ENCODE data around the gene SLC19A1.

The SLC19A1 gene

DNA sequence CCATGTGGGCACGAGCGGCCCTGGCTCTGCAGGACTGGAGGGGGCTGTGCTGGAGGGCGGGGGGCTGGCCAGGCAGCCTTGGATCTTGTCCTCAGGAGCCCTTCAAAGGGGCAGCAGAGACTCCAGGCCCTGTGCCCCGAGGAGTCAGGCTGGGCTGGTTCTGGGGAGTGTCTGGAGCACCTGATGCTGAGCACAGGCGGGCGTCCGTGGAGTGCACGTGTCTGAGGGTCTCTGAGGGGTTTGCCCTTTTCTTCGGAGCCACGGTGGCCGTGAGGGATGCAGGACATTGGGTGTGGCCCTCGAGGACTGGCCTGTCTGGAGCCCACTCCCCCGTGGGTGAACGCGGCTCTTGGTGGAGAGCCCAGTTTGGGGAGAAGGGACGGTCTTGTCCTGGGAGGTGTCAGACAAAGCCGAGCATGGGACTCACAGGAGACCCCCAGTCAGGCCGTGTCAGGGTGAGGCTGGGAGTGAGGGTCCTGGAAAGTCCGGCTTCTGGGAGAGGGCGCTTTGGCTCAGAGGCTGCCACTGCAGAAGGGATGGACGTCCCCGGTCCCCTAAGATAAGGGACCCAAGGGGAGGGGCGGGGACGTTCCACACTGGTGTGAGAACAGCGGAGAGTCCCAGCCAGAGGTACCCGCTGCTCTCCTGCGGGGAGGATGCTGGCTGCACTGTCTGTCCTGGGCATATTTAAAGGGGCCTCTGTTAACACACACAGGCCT, 76.5 kb downstream of the SLC19A1 start:
- no peak for DNase-seq (ENCODE audit: low read depth)

DNA sequence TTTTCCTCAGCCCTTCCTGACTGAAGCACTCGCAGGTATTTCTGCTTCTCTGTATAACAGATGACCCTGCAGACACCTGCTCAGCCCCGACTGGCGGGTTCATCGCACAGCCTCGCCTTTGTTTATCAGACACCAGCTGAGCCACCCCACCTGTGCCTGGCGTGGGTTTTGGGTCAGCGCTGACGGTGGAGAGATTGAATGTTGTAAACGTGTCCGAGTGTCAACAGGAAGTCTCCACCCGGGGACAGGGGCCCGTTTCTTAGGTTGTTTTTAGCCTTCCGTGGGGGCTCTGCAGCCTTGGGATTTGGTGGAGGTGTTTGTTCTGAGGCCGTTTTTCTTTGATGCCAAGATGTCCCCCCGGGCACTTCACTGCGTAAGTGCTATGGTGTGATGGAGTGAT, 77.1 kb downstream of the SLC19A1 start:
- no peak for DNase-seq (ENCODE audit: low read depth)

DNA sequence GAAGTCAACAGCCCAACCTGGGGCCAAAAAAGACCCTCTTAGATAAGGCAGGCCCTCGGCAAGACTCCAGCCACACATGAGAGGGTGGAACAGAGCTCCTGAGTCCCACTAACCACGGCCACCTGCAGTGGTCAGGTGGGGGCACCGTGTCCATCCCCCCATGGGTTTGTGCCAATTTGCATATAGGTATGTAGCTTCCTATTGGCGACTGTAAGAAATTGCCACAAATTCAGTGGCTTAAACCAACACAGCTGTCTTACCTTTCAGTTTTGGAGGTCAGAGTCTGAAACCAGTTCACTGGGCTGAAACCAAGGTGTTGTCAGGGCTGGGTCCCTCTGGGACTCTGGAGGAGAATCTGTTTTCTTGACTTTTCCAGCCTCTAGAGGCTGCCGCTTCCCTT, 77.9 kb downstream of the SLC19A1 start:
- no peak for DNase-seq (ENCODE audit: low read depth)

DNA sequence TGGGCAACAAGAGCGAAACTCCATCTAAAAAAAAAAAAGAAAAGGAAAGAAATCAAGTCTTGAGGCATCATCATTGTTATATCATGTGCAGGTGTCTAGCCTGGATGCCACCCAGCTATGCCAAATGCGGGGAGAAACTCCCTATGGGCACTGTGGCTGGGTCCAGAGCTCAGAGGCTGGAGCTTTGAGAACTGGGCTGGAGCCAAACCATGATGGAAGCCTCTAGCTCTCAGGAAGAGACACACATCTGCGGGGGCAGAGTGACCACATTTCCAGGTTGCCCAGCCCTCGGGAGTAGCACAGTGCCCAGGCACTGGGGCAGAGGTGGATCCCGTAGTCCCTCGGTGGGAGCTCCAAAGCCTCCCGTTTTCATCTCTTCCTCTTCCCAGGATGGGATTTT, 78.4 kb downstream of the SLC19A1 start:
- DNase-seq (ENCODE audit: low read depth) = no peak

DNA sequence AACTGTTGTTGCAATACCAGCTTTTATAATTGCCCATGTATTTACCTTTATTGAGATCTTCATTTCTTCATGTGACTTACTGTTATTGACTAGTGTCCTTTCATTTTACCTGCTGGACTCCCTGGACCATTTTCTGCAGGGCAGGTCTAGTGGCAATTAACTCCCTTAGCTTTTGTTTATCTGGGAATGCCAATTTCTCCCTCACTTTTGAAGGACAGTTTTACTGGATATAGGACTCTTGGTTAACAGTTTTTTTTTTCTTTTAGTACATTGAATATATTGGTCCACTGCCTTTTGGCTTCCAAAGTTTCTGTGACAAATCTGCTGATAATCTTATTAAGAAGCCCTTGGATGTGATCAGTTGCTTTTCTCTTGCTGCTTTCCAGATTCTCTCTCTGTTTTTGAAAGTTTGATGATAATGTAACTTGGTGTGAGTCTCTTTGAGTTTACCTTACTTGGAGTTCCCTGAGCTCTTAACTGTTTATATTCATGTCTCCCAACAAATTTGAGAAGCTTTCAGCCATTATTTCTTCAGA, 80.4 kb downstream of the SLC19A1 start:
- DNase-seq (ENCODE audit: low read depth) = no peak

DNA sequence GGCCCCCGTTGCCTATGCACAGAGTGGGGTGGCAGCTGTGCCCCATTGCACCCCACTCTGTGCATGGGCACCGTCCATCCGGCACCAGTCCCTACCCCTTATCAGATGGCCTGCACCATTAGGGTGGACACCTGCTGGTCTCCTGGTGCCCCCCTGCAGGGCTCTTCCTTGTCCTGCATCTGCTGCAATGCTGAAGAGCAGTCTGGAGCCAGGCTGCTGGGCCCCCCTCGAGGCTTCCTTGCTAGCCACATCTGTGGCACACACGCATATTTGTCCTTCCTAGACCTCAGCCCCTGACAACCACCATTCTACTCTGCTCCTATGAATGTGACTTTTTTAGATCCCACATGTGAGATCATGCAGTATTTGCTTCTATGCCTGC, 80.9 kb downstream of the SLC19A1 start:
- DNase-seq (ENCODE audit: low read depth) = no peak

DNA sequence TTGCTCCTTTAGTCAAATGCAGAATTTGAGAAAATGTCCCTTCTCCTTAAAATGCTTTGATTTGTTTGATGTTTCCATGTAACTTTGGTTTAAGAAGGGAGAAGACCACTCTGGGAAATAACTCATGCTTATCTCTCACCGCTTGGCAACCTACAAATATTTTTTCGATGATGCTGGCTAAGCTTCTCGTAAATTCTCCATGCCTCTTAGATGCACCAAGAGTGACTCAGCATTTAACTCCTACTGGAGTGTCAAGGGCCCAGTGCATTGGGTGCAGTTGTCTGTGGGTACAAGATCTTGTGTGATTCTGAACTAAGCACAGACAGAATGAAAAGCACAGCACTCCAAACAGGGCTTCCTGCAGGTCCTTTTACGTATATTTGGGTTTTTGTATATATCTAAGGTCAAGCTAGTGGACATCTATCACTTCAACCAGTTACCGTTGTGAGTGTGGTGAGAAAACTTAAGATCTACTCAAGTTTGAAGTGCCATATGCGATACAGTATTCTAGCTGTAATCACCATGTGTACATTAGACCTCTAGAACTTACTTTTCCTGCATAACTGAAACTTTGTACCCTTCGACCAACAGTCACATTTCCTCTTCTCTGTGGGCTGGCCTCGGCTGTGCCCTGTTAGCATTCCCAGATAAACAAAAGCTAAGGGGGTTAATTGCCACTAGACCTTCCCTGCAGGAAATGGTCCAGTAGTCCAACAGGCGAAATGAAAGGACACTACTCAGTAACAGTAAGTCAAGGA, 81.5 kb downstream of the SLC19A1 start:
- DNase-seq (ENCODE audit: low read depth) = peak; percentile 73

DNA sequence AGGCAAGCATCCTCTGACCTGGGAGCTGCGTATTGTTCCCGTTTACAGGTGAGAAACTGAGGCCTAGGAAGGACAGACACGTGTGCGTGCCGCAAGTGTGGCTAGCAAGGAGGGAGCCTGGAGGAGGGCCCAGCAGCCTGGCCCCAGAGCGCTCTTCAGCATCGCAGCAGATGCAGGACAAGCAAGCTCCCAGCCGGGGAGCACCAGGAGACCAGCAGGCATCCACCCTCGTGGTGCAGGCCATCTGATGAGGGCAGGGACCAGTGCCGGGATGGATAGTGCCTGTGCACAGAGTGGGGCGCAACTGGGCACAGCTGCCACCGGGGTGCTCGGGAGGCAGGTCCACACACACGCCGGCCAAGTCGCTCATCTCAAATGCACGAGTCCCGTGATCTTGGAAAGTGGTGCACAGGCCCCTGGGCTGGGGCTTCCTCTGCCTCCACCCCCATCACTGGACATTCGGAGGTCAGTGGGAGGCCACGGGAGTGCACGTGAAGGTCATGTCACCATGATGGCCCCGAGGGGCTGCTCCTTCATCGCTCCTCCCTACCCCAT, 82.2 kb downstream of the SLC19A1 start:
- DNase-seq (ENCODE audit: low read depth) = no peak

DNA sequence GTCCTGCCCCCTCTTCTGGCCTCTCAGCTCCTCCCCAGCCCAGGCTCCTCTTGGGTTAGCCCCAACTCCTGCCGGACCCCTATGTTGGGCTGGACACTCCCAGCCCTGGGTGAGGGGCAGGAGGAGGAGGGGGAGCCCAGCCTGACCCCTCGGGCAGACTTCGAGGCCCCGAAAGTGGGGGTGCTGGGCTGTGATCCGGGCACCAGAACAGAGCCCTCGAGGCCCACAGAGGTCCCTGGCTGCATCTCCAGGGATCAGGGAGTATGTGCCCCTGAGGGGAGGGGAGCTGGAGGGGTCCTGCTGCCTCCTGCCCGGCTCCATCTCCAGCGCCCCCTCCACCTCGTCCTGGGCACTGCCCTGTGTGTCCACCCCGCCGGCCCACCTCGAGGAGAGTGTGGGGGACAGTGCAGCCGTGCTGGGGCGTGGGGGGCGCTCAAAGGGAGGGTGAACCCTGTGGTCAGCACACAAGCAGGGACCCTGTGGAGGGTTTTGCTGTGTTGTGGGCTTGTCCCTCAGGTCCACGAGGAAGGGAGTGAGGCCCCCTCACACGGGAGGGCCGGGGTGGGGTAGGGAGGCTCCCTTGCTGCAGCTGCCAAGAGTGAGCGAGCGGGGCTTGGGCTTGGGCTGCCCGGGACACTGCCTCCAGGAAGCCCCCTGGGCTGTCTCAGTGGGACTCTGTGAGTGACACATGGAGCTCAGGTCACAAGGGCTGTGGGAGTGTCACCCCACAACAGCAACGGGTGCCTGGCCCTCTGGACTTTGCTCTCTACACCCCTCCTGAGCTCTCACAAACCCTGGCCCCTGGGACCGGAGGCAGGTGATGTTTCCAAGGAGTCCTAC, 82.8 kb downstream of the SLC19A1 start:
- DNase-seq (ENCODE audit: low read depth) = no peak

DNA sequence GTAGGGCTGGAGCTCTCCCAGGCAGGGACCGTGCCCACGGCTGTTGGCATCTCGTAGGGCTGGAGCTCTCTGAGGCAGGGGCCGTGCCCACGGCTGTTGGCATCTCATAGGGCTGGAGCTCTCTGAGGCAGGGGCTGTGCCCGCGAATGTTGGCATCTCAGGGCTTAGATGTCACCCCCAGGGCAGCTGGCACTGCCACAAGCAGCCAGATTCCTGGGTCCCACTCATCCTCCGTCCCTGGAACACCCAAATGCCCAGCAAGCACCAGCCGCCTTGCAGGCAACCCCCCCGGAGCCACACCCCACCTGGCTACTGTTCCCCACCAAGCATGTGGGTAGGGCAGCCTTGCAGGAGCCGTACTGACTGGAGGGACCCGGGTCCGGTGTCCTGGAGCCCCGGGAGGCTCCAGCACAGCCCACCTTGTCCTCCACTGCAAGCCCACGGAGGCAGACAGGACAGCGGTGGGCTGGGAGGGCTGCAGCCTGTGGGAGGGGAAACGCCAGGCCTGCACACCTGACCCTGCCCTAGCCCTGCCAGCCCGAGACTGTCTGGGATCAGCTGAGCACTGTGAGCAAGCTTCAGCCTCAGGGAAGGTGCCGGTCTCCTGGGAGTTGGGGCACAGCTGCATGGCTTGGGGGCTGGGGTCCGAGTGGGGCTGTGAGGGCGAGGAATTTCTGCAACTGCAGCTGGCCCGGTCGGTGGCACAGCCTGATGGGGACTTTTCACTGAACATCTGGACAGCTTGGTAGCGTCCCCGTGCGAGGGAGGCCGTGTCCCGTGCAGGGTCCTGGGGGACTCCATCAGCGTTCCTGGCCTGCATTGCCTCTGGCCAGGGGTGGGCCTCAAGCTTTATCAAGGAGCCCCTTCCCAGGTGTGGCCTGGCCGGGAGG, 83.7 kb downstream of the SLC19A1 start:
- no peak for DNase-seq (ENCODE audit: low read depth)

DNA sequence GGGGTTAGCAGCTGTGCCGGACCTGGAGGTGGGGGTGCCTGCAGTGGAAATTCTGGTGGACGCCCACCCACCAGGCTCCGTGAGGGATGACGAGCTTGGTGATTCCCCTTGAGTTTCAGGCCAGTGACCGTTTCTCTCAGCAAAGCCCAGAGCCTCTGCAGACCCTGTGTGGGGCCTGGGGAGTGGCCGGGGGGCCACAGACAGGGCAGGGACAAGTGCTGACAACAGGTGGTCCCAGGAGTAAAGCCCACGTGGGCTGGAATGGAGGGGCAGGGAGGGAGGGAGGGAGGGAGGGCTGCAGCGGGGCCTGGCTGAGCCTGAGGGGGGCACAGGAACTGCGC, 84.4 kb downstream of the SLC19A1 start:
- DNase-seq (ENCODE audit: low read depth) = no peak

DNA sequence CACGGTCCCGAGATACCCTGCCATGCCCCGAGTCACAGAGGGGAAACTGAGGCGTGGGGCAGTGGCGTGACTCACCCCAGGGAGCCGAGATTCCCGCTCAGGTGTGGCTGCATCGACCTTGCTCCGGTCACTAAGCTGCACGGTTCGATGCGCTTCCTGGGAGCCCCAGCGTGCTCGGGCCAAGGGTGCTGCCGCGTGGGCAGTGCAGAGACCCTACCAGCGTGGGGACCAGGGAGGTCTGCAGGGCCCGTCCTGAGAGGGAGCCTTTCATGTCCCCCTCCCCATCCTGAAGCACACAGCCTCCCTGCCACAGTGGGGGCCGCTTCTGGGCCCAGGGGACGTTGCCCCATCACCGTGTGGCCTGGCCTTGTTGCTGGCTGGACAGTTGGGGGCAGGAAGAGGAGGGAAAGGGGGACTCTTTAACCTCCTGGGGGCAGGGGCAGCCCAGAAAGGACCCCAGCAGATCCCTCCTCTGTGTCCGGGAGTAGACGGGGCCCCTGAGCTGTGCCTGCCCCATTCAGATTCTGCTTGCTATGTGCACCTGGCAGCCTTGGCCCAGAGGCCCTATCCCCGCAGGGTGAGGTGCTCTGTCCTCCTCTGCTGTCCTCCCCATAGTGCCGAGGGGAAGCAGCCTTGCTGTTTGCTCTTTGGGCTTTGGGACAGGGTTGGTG, 84.9 kb downstream of the SLC19A1 start:
- DNase-seq (ENCODE audit: low read depth) = no peak

DNA sequence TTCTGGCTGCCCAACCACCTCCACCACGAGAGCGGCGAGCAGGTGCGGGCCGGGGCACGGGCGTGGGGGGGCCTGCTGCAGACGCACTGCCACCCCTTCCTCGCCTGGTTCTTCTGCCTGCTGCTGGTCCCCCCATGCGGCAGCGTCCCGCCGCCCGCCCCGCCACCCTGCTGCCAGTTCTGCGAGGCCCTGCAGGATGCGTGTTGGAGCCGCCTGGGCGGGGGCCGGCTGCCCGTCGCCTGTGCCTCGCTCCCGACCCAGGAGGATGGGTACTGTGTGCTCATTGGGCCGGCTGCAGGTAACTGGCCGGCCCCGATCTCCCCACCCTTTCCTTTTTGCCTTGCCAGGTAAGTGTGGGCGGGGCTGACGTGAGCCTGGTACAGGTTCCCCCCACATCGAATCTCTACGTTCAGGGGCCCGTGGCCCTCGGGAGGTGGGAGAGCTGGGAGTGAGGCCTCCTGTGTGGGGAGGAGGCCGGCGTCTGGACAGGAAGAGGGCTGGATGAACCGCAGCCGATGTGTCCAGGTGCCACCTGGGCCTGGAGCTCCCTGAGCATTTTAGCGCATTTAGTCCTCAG, 85.6 kb downstream of the SLC19A1 start:
- no peak for DNase-seq (ENCODE audit: low read depth)

DNA sequence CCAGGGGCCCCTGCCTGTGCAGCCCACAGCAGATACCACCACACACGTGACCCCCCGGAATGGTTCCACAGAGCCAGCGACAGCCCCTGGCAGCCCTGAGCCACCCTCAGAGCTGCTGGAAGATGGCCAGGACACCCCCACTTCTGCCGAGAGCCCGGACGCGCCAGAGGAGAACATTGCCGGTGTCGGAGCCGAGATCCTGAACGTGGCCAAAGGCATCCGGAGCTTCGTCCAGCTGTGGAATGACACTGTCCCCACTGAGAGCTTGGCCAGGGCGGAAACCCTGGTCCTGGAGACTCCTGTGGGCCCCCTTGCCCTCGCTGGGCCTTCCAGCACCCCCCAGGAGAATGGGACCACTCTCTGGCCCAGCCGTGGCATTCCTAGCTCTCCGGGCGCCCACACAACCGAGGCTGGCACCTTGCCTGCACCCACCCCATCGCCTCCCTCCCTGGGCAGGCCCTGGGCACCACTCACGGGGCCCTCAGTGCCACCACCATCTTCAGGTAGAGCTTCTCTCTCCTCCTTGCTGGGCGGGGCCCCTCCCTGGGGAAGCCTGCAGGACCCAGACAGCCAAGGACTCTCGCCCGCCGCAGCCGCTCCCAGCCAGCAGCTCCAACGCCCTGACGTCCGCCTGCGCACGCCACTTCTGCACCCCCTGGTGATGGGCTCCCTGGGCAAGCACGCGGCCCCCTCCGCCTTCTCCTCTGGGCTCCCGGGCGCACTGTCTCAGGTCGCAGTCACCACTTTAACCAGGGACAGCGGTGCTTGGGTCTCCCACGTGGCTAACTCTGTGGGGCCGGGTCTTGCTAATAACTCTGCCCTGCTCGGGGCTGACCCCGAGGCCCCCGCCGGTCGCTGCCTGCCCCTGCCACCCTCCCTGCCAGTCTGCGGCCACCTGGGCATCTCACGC, 86.3 kb downstream of the SLC19A1 start:
- DNase-seq (ENCODE audit: low read depth) = no peak

DNA sequence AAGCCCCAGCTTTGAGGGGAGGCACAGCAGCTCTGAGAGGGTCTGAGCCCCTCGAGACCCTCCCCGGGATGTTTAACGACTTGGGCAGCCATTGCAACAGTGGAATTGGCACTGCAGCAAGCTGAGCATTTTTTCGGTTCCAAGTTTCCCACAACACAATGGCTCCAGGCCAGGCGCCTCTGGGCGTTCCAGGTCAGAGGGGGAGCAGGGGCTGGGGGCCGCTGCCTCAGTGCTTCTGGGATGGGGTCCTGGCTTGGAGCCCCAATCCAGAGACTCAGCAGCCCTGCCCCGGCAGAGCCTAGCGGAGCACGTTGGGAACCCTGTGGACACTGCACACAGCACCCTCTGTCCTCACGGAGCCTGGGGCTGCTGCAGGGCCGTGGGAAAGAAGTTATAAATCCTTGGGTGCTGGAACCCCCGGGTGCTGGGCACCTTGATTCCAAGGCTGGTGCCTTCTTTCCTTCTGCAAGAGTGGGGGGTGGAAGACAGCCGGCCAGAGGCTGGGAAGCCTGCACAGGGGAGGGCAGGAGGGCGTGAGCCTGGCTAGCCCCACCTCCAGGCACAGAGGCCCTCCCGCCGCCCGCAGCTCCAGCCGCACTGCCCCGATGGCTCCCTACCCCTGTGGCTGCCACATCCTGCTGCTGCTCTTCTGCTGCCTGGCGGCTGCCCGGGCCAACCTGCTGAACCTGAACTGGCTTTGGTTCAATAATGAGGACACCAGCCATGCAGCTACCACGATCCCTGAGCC, 87.1 kb downstream of the SLC19A1 start:
- DNase-seq (ENCODE audit: low read depth) = no peak

DNA sequence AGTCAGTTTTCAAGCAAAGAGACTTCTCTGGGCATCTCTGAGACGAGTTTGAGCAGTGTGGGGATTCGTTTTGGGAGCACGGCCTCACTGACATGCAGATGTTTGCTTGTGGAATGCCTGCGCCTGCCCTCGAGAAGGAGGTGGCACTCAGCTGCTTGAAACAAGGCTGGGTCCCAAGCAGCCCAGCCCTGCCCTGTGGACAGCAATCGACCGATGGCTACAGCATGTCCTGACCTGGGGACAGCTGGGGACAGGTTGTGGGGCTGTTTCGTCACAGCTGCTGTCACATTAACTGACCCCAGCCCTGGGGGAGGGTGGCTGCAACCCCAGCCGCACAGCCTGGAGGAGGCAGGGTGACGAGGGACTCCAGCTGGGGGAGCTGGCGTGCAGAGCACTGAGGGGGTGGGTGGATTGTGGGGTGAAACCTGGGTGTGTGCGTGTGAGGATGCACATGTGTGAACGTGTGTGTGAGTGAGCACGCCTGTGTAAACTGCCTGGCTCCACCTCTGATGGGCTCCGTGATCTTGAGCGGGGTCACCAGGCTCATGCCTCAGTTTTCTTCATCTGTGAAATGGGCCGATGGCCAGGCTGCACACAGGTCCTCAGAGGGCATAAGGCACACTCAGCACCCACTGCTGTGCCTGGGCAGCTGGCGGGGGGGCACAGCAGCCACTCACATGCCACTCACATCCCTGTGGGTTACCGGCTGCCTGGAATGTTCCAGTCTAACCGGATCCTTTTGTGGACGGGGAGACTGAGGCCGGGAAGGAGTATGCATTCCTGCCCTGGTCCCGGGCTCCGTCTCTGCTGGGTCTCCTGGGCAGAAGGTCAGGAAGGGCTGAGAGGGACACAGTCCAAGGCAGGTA, 87.9 kb downstream of the SLC19A1 start:
- DNase-seq (ENCODE audit: low read depth) = no peak

DNA sequence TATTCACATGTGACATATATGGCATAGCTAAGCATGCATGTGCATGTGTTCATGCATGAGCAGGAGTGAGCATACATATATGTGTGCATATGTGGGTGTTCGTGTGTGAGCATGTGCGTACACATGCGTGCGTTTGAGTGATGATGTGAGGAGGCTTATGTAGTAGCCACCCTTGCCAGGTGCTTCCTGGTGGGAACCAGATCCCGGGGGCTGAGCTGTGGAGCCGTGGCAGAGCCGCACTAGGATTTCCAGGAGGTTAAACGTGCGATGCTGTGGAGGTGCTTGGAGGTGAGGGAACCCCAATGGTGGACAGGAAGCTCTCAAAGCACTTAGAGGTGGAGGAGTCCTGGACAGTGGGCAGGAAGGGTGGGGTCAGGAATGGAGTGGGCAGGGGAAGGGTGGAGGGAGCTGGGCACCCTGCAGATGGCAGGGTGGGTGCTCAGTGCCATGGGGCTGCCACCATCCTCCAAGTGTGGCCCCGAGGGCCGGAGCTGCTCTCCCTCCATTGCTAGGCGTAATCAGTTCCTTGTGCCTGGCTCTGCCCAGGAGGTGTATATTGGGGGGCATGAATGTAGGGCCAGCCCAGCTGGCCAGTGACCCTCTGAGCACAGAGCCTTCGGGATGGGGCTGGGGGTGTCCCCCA, 88.8 kb downstream of the SLC19A1 start:
- no peak for DNase-seq (ENCODE audit: low read depth)
